ENCODE results near the gene NFYA. TPM values are rescaled to one million over a fixed set of nuclear protein-coding genes. Genes with fewer than 3 reads are reported as not detected.

NFYA gene
- total RNA-seq, 1 donor from 2014 or later, result 47.9 TPM

DNA sequence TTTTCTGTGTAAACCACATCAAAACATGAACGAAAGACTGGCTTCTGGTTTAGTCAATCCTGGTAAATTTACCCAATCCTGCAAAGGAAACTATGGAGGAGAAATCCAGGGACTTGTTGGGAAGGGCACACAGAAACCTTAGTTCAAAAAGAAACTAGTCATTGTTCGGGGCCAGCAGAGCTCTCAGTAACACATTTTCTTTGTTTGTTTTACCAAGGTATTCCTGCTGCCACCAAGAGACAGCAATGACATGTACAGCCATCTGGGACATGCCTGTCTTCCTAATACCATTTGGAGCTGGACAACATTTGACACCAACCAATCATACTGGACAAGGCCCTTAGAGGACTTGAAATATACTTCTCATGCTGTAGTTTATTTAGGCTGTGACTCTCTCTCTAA lies 8.9 kb upstream of the NFYA start:
- Mint-ChIP-seq H3K36me3 (peaks cover 26% of the 10 kb centered on the region), H3K4me3 (no peak overlapping the region), H3K4me1 (peaks cover 2% of the 10 kb centered on the region), H3K27me3 (ENCODE audit: insufficient read depth, low read depth) (no peaks in the 10 kb centered on the region), H3K27ac (no peak overlapping the region), H3K9me3 (no peaks in the 10 kb centered on the region)
- Histone ChIP-seq H3K9ac (no peak overlapping the region), H3K79me2 (ENCODE audit: low read depth) (peaks cover 4% of the 10 kb centered on the region), H3K27ac (no peak overlapping the region), H4K20me1 (ENCODE audit: low read depth) (no peaks in the 10 kb centered on the region), H3F3A (ENCODE audit: low read depth) (peaks cover 10% of the 10 kb centered on the region), H3K4me3 (no peak overlapping the region), H3K27me3 (no peaks in the 10 kb centered on the region), H3K4me1 (no peaks in the 10 kb centered on the region), H3K36me3 (peaks cover 4% of the 10 kb centered on the region), H3K9me3 (ENCODE audit: low read depth) (no peaks in the 10 kb centered on the region), H3K4me2 (no peak overlapping the region), H2AFZ (replicated peaks) (no peak overlapping the region)
- TF ChIP-seq EZH2phosphoT487 (IDR thresholded peaks at IDR 0.05) (no peak), EZH2 (IDR thresholded peaks at IDR 0.05) (no peak), CTCF (IDR thresholded peaks at IDR 0.05) (no peak)
- no peak for DNase-seq (ENCODE audit: low spot score)

DNA sequence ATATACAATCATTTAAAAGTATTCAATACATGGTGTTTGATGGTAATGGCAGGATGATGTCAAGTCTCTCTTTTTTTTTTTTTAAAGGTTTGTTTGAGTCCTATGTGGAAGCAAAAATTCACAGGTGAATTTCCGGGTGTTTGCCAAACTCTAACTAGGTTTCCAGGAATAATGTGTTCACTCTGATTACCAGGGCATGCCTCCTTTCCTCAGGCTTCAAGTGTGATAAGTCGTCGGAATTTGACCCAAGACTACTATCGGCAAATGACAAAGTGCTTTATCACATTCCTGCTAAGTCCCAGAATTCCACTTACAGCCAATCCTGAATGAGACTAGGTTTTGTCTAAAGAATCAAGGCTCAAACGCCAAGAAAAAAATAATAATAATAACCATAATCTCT lies 7.9 kb upstream of the NFYA start:
- H3K79me2 ChIP-seq (ENCODE audit: low read depth), result peaks cover 4% of the 10 kb centered on the region
- H3K36me3 Mint-ChIP-seq, result peaks cover 22% of the 10 kb centered on the region
- peaks cover 4% of the 10 kb centered on the region for H3K36me3 ChIP-seq
- no peak overlapping the region for H3K4me3 ChIP-seq
- no peaks in the 10 kb centered on the region for H4K20me1 ChIP-seq (ENCODE audit: low read depth)
- H3K4me3 Mint-ChIP-seq, result no peak overlapping the region
- TF ChIP-seq EZH2 (IDR thresholded peaks at IDR 0.05) (no peak), EZH2phosphoT487 (IDR thresholded peaks at IDR 0.05) (no peak), CTCF (IDR thresholded peaks at IDR 0.05) (no peak)
- H3K9ac ChIP-seq, result no peak overlapping the region
- H3K27ac Mint-ChIP-seq, result no peak overlapping the region
- no peaks in the 10 kb centered on the region for H3K4me1 ChIP-seq
- no peaks in the 10 kb centered on the region for H3K9me3 ChIP-seq (ENCODE audit: low read depth)
- no peaks in the 10 kb centered on the region for H3K9me3 Mint-ChIP-seq
- peaks cover 2% of the 10 kb centered on the region for H3K4me1 Mint-ChIP-seq
- no peak for DNase-seq (ENCODE audit: low spot score)
- no peak overlapping the region for H3K4me2 ChIP-seq
- no peaks in the 10 kb centered on the region for H3K27me3 ChIP-seq
- no peaks in the 10 kb centered on the region for H3K27me3 Mint-ChIP-seq (ENCODE audit: insufficient read depth, low read depth)
- H3K27ac ChIP-seq, result no peak overlapping the region
- no peak overlapping the region for H2AFZ ChIP-seq (replicated peaks)
- H3F3A ChIP-seq (ENCODE audit: low read depth), result peaks cover 10% of the 10 kb centered on the region

DNA sequence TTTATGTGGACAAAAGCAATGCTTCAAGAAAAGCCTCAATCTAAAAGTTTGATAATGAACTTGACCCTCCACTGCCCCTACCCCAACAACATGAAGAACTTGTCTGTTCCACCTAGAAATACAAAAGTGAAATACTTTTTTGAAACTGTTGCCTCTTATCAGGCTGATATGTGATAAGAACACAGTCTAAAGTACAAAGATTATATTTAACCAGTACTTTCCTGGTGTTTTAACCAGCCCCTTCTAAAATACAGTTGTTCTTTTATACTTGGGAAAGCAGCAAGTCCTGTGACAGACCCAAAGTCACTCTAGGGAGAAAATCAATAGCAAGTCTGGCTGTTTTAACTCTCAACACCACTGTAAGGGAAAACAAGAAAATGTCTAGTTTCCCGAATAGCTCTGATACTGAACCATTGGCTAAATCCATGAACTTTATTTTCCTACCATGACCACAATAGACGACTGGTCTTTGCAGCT lies 7.2 kb upstream of the NFYA start:
- H2AFZ ChIP-seq (replicated peaks), result no peak overlapping the region
- Mint-ChIP-seq H3K4me1 (peaks cover 4% of the 10 kb centered on the region), H3K36me3 (peaks cover 22% of the 10 kb centered on the region), H3K9me3 (no peaks in the 10 kb centered on the region), H3K27ac (no peak overlapping the region), H3K27me3 (ENCODE audit: insufficient read depth, low read depth) (no peaks in the 10 kb centered on the region), H3K4me3 (no peak overlapping the region)
- H3K4me1 ChIP-seq, result peaks cover 5% of the 10 kb centered on the region
- H3K4me2 ChIP-seq, result no peak overlapping the region
- no peak overlapping the region for H3K4me3 ChIP-seq
- no peak overlapping the region for H3K9ac ChIP-seq
- peaks cover 9% of the 10 kb centered on the region for H3K79me2 ChIP-seq (ENCODE audit: low read depth)
- no peak overlapping the region for H3K27ac ChIP-seq
- peaks cover 10% of the 10 kb centered on the region for H3F3A ChIP-seq (ENCODE audit: low read depth)
- TF ChIP-seq EZH2phosphoT487 (IDR thresholded peaks at IDR 0.05), result no peak
- H3K9me3 ChIP-seq (ENCODE audit: low read depth), result no peaks in the 10 kb centered on the region
- peaks cover 12% of the 10 kb centered on the region for H3K36me3 ChIP-seq
- H4K20me1 ChIP-seq (ENCODE audit: low read depth), result no peaks in the 10 kb centered on the region
- no peak for DNase-seq (ENCODE audit: low spot score)
- H3K27me3 ChIP-seq, result no peaks in the 10 kb centered on the region

- Histone ChIP-seq H3F3A (ENCODE audit: low read depth) (peaks cover 22% of the 10 kb centered on the region), H3K4me3 (no peak overlapping the region), H2AFZ (replicated peaks) (no peak overlapping the region), H3K9me3 (ENCODE audit: low read depth) (no peaks in the 10 kb centered on the region), H3K27ac (no peak overlapping the region), H3K36me3 (peaks cover 13% of the 10 kb centered on the region), H3K4me2 (no peak overlapping the region), H3K9ac (no peak overlapping the region), H3K79me2 (ENCODE audit: low read depth) (peaks cover 18% of the 10 kb centered on the region), H3K4me1 (peaks cover 11% of the 10 kb centered on the region), H3K27me3 (no peaks in the 10 kb centered on the region), H4K20me1 (ENCODE audit: low read depth) (no peaks in the 10 kb centered on the region)
- Mint-ChIP-seq H3K4me1 (peaks cover 12% of the 10 kb centered on the region), H3K36me3 (peaks cover 14% of the 10 kb centered on the region), H3K27ac (no peak overlapping the region), H3K4me3 (no peak overlapping the region), H3K27me3 (ENCODE audit: insufficient read depth, low read depth) (no peaks in the 10 kb centered on the region), H3K9me3 (no peaks in the 10 kb centered on the region)
- DNase-seq (ENCODE audit: low spot score), result peak; percentile 75
- TF ChIP-seq CTCF (IDR thresholded peaks at IDR 0.05) (peak; percentile 95), EZH2 (IDR thresholded peaks at IDR 0.05) (no peak)
These were observed 5.9 kb upstream of the NFYA start for GRCh38 chr6:41066867-41067304.
